ENCODE data around the gene ARHGAP24.

DNA sequence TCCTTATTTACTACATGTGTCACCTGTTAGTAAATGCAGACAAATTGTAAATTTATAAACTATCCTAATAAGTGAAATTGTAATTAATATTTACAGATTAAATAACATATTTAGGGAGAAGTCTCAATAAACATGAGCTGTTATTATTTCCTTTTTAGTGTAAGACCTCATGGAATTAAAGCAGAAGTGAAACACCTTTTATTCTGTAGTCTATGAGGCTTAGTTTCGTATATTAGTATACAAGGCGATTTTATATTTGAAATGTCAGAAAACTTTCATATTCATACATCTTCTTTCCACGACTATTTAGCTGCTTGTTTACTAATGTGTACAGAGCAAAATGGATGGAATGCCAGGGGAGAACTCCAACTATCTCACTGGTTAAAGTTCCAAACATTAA, 414.4 kb downstream of the ARHGAP24 start:
- TF ChIP-seq YY1 (IDR thresholded peaks at IDR 0.05; ENCODE audit: low read depth) (no peak), RAD21 (IDR thresholded peaks at IDR 0.05; ENCODE audit: low read depth) (no peak), EGR1 (IDR thresholded peaks at IDR 0.05) (no peak), ZBTB7A (IDR thresholded peaks at IDR 0.05; ENCODE audit: low read depth) (no peak), TCF12 (IDR thresholded peaks at IDR 0.05; ENCODE audit: low read depth) (no peak), TAF1 (IDR thresholded peaks at IDR 0.05; ENCODE audit: low read depth) (no peak), EP300 (IDR thresholded peaks at IDR 0.05; ENCODE audit: borderline replicate concordance) (no peak)
- TF ChIP-seq, protein P1, sequence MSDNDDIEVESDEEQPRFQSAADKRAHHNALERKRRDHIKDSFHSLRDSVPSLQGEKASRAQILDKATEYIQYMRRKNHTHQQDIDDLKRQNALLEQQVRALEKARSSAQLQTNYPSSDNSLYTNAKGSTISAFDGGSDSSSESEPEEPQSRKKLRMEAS (IDR thresholded peaks at IDR 0.05), result no peak
- TF ChIP-seq, protein P2, sequence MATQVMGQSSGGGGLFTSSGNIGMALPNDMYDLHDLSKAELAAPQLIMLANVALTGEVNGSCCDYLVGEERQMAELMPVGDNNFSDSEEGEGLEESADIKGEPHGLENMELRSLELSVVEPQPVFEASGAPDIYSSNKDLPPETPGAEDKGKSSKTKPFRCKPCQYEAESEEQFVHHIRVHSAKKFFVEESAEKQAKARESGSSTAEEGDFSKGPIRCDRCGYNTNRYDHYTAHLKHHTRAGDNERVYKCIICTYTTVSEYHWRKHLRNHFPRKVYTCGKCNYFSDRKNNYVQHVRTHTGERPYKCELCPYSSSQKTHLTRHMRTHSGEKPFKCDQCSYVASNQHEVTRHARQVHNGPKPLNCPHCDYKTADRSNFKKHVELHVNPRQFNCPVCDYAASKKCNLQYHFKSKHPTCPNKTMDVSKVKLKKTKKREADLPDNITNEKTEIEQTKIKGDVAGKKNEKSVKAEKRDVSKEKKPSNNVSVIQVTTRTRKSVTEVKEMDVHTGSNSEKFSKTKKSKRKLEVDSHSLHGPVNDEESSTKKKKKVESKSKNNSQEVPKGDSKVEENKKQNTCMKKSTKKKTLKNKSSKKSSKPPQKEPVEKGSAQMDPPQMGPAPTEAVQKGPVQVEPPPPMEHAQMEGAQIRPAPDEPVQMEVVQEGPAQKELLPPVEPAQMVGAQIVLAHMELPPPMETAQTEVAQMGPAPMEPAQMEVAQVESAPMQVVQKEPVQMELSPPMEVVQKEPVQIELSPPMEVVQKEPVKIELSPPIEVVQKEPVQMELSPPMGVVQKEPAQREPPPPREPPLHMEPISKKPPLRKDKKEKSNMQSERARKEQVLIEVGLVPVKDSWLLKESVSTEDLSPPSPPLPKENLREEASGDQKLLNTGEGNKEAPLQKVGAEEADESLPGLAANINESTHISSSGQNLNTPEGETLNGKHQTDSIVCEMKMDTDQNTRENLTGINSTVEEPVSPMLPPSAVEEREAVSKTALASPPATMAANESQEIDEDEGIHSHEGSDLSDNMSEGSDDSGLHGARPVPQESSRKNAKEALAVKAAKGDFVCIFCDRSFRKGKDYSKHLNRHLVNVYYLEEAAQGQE (IDR thresholded peaks at IDR 0.05; ENCODE audit: low read depth), result no peak
